ENCODE results near the gene SRSF3. TPM values are rescaled to one million over a fixed set of nuclear protein-coding genes. Genes with fewer than 3 reads are reported as not detected.
A peak's percentile ranks its signal among the peaks of the same experiment; 100 is the strongest.

The SRSF3 gene
- 288 TPM for total RNA-seq (ENCODE audit: unreplicated experiment)
- long read RNA-seq, full-length matches to known transcripts = 296 of 305 reads
- long read RNA-seq, partial matches to known transcripts = 4 of 305 reads
- long read RNA-seq, other reads (novel, unspliced or antisense) = 5 of 305 reads

GRCh38 chr6:36594029-36594815, at the start of gene SRSF3:
Gene SRSF3 (plus strand): TSS chr6:36594362. CDS start chr6:36596763, 2,401 bp downstream.
- Mint-ChIP-seq H3K9me3 (ENCODE audit: unreplicated experiment) (peaks cover 28% of the 10 kb centered on the region), H3K36me3 (ENCODE audit: unreplicated experiment) (peaks cover 21% of the 10 kb centered on the region), H3K27me3 (ENCODE audit: unreplicated experiment) (peaks cover 13% of the 10 kb centered on the region), H3K4me3 (ENCODE audit: unreplicated experiment) (peak within 1 kb of the TSS; percentile 100), H3K27ac (ENCODE audit: unreplicated experiment) (peak within 1 kb of the TSS; percentile 100), H3K4me1 (ENCODE audit: low read depth, unreplicated experiment) (peaks cover 17% of the 10 kb centered on the region)
- no peak for TF ChIP-seq CTCF (IDR thresholded peaks at IDR 0.05; ENCODE audit: partially characterized antibody, unreplicated experiment)
- peak; percentile 91 for DNase-seq

- Mint-ChIP-seq H3K27me3 (ENCODE audit: unreplicated experiment) (peaks cover 5% of the 10 kb centered on the region), H3K9me3 (ENCODE audit: unreplicated experiment) (peaks cover 8% of the 10 kb centered on the region), H3K27ac (ENCODE audit: unreplicated experiment) (peak overlapping the region; percentile 97), H3K4me1 (ENCODE audit: low read depth, unreplicated experiment) (peaks cover 15% of the 10 kb centered on the region), H3K36me3 (ENCODE audit: unreplicated experiment) (no peaks in the 10 kb centered on the region), H3K4me3 (ENCODE audit: unreplicated experiment) (peak overlapping the region; percentile 100)
- TF ChIP-seq CTCF (IDR thresholded peaks at IDR 0.05; ENCODE audit: partially characterized antibody, unreplicated experiment) = no peak
- no peak for DNase-seq
These were observed 48.3 kb upstream of the SRSF3 start for GRCh38 chr6:36545767-36546307.

- H3K9me3 Mint-ChIP-seq (ENCODE audit: unreplicated experiment) = peaks cover 8% of the 10 kb centered on the region
- peak overlapping the region; percentile 97 for H3K27ac Mint-ChIP-seq (ENCODE audit: unreplicated experiment)
- H3K36me3 Mint-ChIP-seq (ENCODE audit: unreplicated experiment) = no peaks in the 10 kb centered on the region
- no peak for TF ChIP-seq CTCF (IDR thresholded peaks at IDR 0.05; ENCODE audit: partially characterized antibody, unreplicated experiment)
- peak overlapping the region; percentile 100 for H3K4me3 Mint-ChIP-seq (ENCODE audit: unreplicated experiment)
- H3K4me1 Mint-ChIP-seq (ENCODE audit: low read depth, unreplicated experiment) = peaks cover 15% of the 10 kb centered on the region
- peaks cover 5% of the 10 kb centered on the region for H3K27me3 Mint-ChIP-seq (ENCODE audit: unreplicated experiment)
- no peak for DNase-seq
These were observed 47.7 kb upstream of the SRSF3 start for GRCh38 chr6:36546308-36546919.

GRCh38 chr6:36546920-36547645, 47.1 kb upstream of the SRSF3 start, which contains the start of gene STK38:
Gene STK38 (minus strand): TSS chr6:36547479. CDS start chr6:36540202, 7,277 bp downstream.
- Mint-ChIP-seq H3K9me3 (ENCODE audit: unreplicated experiment) (peaks cover 8% of the 10 kb centered on the region), H3K36me3 (ENCODE audit: unreplicated experiment) (no peaks in the 10 kb centered on the region), H3K27ac (ENCODE audit: unreplicated experiment) (peak within 1 kb of the TSS; percentile 97), H3K4me3 (ENCODE audit: unreplicated experiment) (peak within 1 kb of the TSS; percentile 100), H3K27me3 (ENCODE audit: unreplicated experiment) (peaks cover 5% of the 10 kb centered on the region), H3K4me1 (ENCODE audit: low read depth, unreplicated experiment) (peaks cover 15% of the 10 kb centered on the region)
- no peak for TF ChIP-seq CTCF (IDR thresholded peaks at IDR 0.05; ENCODE audit: partially characterized antibody, unreplicated experiment)
- DNase-seq = peak; percentile 93

Measured in glutamatergic neuron (in vitro differentiated cells).